Activated T-cell treated with anti-CD3 and anti-CD28 coated beads for 48 hours (primary cell): ENCODE results near the gene TENM3.

Experiments
- DNase-seq: peaks from one replicate; pipeline ENCODE4 v3.0.0-alpha.2; 2020; ENCODE audit warnings: low read depth

TENM3 gene

DNA sequence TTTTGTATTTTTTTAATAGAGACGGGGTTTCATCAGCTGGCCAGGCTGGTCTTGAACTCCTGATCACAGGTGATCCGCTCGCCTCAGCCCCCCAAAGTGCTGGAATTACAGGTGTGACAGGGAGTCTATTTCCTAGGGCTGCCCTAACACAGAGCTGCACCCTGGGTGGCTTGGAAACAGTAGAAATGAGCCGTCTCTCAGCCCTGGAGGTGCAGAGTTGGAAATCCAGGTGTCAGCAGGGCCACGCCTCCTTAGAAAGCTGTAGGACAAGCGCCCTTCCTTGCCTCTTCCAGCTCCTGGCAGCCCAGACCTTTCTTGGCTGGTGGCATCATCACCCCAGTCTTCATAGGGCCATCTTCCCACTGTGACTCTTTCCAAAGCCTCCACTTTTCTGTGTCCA is 602.4 kb downstream of the TENM3 start:
- DNase-seq, result no peak

GRCh38 chr4:182846036-182846435 is 602.8 kb downstream of the TENM3 start:
- DNase-seq, result no peak

- DNase-seq, result no peak
These were observed 604.6 kb downstream of the TENM3 start for GRCh38 chr4:182847576-182848450.

- no peak for DNase-seq
These were observed 605.5 kb downstream of the TENM3 start for GRCh38 chr4:182848685-182849084.
